HEK293 (cell line): ENCODE results near the gene SAMD3.

Experiments
- CTCF ChIA-PET: fragments of 350-600 bp; formaldehyde crosslinking; extraction: SDS; loops from one replicate; lab custom pipeline; 2021; ENCODE audit warnings: antibody characterized with exemption; lab: Yijun Ruan, JAX
- POLR2A ChIA-PET: fragments of 300-600 bp; formaldehyde crosslinking; extraction: SDS; loops from one replicate; lab custom pipeline; 2020; ENCODE audit warnings: antibody characterized with exemption, inconsistent platforms; lab: Yijun Ruan, JAX
- H3K27ac ChIP-seq: fragments of 200-500 bp; sonication (Bioruptor generic); 2 replicates; pipeline ENCODE4 v1.5.1; 2014; ENCODE audit warnings: low read depth, low read length, control low read depth, inconsistent platforms; ENCODE audit errors: extremely low read depth
- H3K36me3 ChIP-seq, 2 experiments: fragments of 200-500 bp in 1 of 2; sonication (Bioruptor generic) in 1 of 2; 1 replicate in 1 of 2; 2 replicates in 1 of 2; pipeline ENCODE4 v1.5.1; 2014 to 2017; ENCODE audit warnings: inconsistent platforms in 2 of 2, low read length in 2 of 2; ENCODE audit not compliant: control insufficient read depth in 2 of 2, insufficient read depth in 1 of 2
- H3K4me1 ChIP-seq: fragments of 200-500 bp; sonication (Bioruptor generic); 2 replicates; pipeline ENCODE4 v1.5.1; 2014; ENCODE audit warnings: mild to moderate bottlenecking, low read length, inconsistent platforms; ENCODE audit not compliant: control insufficient read depth, insufficient read depth
- H3K4me3 ChIP-seq: 2 replicates; pipeline ENCODE4 v1.5.1; 2011; ENCODE audit warnings: low read depth, mild to moderate bottlenecking, control low read depth, low read length, moderate library complexity
- H3K9me3 ChIP-seq: fragments of 200-500 bp; sonication (Bioruptor generic); 2 replicates; pipeline ENCODE4 v1.5.1; 2014; ENCODE audit warnings: low read depth, low read length, inconsistent platforms; ENCODE audit not compliant: control insufficient read depth, insufficient read depth
- HOXC10 ChIP-seq: sonication (generic); formaldehyde crosslinking; IDR thresholded peaks from 2 replicates; pipeline ENCODE4 v1.8.1; 2023; ENCODE audit warnings: mild to moderate bottlenecking, missing genetic modification reagents
- KLF8 ChIP-seq: fragments of 450-650 bp; formaldehyde crosslinking; IDR thresholded peaks from 2 replicates; pipeline ENCODE4 v1.5.1; 2016; ENCODE audit warnings: missing biosample characterization, missing genetic modification characterization
- KLF9 ChIP-seq: fragments of 450-650 bp; formaldehyde crosslinking; IDR thresholded peaks from 2 replicates; pipeline ENCODE4 v1.5.1; 2016; ENCODE audit warnings: missing biosample characterization, missing genetic modification characterization, low read depth
- SCRT2 ChIP-seq: fragments of 450-650 bp; formaldehyde crosslinking; IDR thresholded peaks from 2 replicates; pipeline ENCODE4 v1.5.1; 2016; ENCODE audit warnings: missing biosample characterization, missing genetic modification characterization
- YY2 ChIP-seq: fragments of 450-650 bp; formaldehyde crosslinking; IDR thresholded peaks from 2 replicates; pipeline ENCODE4 v1.5.1; 2016; ENCODE audit warnings: missing biosample characterization, missing genetic modification characterization
- ZNF324 ChIP-seq: fragments of 450-650 bp; formaldehyde crosslinking; IDR thresholded peaks from 2 replicates; pipeline ENCODE4 v1.5.1; 2016; ENCODE audit warnings: missing biosample characterization, missing genetic modification characterization
- ZNF473 ChIP-seq: fragments of 450-650 bp; formaldehyde crosslinking; IDR thresholded peaks from 2 replicates; pipeline ENCODE4 v1.5.1; 2017; ENCODE audit warnings: missing biosample characterization, missing genetic modification characterization
- ZNF529 ChIP-seq: fragments of 450-650 bp; formaldehyde crosslinking; IDR thresholded peaks from 2 replicates; pipeline ENCODE4 v1.5.1; 2017; ENCODE audit warnings: missing genetic modification characterization, missing biosample characterization; ENCODE audit not compliant: insufficient replicate concordance
- ZNF549 ChIP-seq: fragments of 450-650 bp; IDR thresholded peaks from 2 replicates; pipeline ENCODE4 v1.5.1; 2018; ENCODE audit warnings: missing biosample characterization, missing genetic modification characterization, mild to moderate bottlenecking, inconsistent platforms, moderate library complexity
- ZNF561 ChIP-seq: fragments of 450-650 bp; IDR thresholded peaks from 2 replicates; pipeline ENCODE4 v1.5.1; 2018; ENCODE audit warnings: missing biosample characterization, missing genetic modification characterization, borderline replicate concordance
- ZNF777 ChIP-seq: fragments of 450-650 bp; formaldehyde crosslinking; IDR thresholded peaks from 2 replicates; pipeline ENCODE4 v1.5.1; 2017; ENCODE audit warnings: missing biosample characterization, missing genetic modification characterization, borderline replicate concordance
- TF ChIP-seq, protein P1 (sequence below): fragments of 450-650 bp; formaldehyde crosslinking; IDR thresholded peaks from 2 replicates; pipeline ENCODE4 v1.5.1; 2016; ENCODE audit warnings: missing biosample characterization, missing genetic modification characterization, borderline replicate concordance
- TF ChIP-seq, protein P2 (sequence below): fragments of 450-650 bp; formaldehyde crosslinking; IDR thresholded peaks from 2 replicates; pipeline ENCODE4 v1.5.1; 2016; ENCODE audit warnings: missing biosample characterization, missing genetic modification characterization
- TF ChIP-seq, protein P3 (sequence below): fragments of 450-650 bp; formaldehyde crosslinking; IDR thresholded peaks from 2 replicates; pipeline ENCODE4 v1.5.1; 2016; ENCODE audit warnings: missing biosample characterization, missing genetic modification characterization
- TF ChIP-seq, protein P4 (sequence below): fragments of 450-650 bp; formaldehyde crosslinking; IDR thresholded peaks from 2 replicates; pipeline ENCODE4 v1.5.0; 2017; ENCODE audit warnings: missing biosample characterization, missing genetic modification characterization, borderline replicate concordance

Gene SAMD3

DNA sequence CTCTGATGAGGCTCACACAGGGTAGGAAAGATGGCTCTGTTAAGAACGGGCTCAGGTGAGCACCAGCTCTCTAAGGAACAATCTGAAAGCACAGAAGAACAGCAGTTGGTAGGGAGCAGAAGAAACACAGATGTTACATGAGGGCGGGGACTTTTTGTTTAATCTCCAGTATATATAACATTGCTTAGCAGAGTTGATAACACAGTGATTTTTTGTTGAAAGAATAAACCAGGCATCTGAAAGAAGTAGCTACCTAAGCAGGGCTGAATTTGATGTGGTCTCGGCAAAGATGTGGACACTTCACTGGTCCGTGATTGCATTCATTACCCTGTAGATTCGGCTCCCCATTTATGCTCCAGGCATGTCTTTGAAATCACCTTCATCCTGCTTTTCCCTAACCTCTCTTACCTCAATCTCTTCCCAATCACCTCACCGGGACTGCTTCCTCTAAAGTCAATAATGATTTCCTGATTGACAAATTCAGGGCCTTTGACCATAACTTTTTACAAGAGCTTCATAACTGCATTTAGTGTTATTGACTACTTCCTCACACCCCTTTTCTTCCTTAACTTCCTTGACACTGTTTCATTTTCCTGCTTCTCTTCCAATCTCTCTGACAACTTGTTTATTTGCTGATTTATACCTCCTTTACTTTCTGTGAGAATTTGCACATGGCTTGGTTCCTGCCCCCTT, 34.4 kb downstream of the SAMD3 start:
- ChIA-PET CTCF (interaction anchor here (0.6 to 1.3 kb wide), 3 partner anchors 12 to 510 kb away, joined by 3 to 4 read pairs (median 3); no protein-coding TSS in a partner anchor), POLR2A (no interaction called here)
- no peak overlapping the region for H3K4me3 ChIP-seq
- no peaks in the 10 kb centered on the region for H3K36me3 ChIP-seq
- no peaks in the 10 kb centered on the region for H3K4me1 ChIP-seq
- TF ChIP-seq ZNF529 (tag by site-specific recombination) = no peak
- TF ChIP-seq KLF9 (tag by site-specific recombination) = no peak
- TF ChIP-seq ZNF473 (tag by site-specific recombination) = no peak
- no peak for TF ChIP-seq ZNF549
- TF ChIP-seq ZNF324 (tag by site-specific recombination) = no peak
- TF ChIP-seq ZNF777 = no peak
- TF ChIP-seq, protein P1, sequence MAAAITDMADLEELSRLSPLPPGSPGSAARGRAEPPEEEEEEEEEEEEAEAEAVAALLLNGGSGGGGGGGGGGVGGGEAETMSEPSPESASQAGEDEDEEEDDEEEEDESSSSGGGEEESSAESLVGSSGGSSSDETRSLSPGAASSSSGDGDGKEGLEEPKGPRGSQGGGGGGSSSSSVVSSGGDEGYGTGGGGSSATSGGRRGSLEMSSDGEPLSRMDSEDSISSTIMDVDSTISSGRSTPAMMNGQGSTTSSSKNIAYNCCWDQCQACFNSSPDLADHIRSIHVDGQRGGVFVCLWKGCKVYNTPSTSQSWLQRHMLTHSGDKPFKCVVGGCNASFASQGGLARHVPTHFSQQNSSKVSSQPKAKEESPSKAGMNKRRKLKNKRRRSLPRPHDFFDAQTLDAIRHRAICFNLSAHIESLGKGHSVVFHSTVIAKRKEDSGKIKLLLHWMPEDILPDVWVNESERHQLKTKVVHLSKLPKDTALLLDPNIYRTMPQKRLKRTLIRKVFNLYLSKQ = no peak
- TF ChIP-seq, protein P2, sequence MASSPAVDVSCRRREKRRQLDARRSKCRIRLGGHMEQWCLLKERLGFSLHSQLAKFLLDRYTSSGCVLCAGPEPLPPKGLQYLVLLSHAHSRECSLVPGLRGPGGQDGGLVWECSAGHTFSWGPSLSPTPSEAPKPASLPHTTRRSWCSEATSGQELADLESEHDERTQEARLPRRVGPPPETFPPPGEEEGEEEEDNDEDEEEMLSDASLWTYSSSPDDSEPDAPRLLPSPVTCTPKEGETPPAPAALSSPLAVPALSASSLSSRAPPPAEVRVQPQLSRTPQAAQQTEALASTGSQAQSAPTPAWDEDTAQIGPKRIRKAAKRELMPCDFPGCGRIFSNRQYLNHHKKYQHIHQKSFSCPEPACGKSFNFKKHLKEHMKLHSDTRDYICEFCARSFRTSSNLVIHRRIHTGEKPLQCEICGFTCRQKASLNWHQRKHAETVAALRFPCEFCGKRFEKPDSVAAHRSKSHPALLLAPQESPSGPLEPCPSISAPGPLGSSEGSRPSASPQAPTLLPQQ (tag by site-specific recombination) = no peak
- TF ChIP-seq YY2 (tag by site-specific recombination) = no peak
- no peak for TF ChIP-seq KLF8 (tag by site-specific recombination)
- no peak overlapping the region for H3K27ac ChIP-seq
- H3K9me3 ChIP-seq = no peaks in the 10 kb centered on the region

DNA sequence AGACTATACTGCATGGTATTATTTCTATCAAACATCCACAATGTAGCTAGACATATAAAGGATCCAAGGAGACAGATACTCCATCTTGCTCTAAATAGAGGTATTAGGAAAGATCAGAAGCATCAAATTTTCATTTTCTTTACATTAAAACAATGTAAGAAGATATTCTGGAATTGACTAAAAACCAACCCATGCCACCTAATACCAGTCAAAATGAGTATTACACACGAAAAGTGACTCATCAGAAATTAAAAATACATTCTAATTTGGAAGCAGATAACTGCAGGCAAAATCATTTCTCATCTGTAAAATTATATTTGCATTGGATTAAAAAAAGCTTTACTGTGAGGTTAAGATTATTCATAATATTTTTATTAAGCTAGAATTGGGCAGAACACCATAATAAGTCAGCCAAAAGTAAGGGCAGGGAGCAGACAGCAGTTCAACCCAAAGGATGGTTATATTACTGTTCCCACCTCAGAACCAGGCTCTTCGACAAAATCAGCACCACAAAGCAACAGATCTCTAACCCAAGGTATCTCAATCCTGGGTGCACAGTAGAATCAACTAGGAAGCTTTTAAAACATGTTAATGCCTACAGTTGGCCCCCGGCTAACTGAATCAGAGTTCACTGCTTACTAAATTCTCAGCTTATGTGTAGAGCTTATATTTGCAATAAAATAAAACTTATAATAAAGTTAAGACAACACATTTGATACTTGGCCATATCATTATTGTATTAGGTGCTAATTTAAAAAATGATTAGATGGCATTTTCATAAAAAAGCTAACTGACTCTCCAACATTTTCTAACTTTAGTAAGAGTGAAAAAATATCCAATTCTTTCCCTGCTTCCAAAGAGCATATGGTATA, 35.2 kb downstream of the SAMD3 start:
- no peak overlapping the region for H3K27ac ChIP-seq
- no peaks in the 10 kb centered on the region for H3K4me1 ChIP-seq
- no peak for TF ChIP-seq SCRT2 (tag by site-specific recombination)
- TF ChIP-seq HOXC10 (CRISPR knock-in tag) = no peak
- TF ChIP-seq, protein P3, sequence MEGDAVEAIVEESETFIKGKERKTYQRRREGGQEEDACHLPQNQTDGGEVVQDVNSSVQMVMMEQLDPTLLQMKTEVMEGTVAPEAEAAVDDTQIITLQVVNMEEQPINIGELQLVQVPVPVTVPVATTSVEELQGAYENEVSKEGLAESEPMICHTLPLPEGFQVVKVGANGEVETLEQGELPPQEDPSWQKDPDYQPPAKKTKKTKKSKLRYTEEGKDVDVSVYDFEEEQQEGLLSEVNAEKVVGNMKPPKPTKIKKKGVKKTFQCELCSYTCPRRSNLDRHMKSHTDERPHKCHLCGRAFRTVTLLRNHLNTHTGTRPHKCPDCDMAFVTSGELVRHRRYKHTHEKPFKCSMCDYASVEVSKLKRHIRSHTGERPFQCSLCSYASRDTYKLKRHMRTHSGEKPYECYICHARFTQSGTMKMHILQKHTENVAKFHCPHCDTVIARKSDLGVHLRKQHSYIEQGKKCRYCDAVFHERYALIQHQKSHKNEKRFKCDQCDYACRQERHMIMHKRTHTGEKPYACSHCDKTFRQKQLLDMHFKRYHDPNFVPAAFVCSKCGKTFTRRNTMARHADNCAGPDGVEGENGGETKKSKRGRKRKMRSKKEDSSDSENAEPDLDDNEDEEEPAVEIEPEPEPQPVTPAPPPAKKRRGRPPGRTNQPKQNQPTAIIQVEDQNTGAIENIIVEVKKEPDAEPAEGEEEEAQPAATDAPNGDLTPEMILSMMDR (tag by site-specific recombination) = no peak
- TF ChIP-seq, protein P4, sequence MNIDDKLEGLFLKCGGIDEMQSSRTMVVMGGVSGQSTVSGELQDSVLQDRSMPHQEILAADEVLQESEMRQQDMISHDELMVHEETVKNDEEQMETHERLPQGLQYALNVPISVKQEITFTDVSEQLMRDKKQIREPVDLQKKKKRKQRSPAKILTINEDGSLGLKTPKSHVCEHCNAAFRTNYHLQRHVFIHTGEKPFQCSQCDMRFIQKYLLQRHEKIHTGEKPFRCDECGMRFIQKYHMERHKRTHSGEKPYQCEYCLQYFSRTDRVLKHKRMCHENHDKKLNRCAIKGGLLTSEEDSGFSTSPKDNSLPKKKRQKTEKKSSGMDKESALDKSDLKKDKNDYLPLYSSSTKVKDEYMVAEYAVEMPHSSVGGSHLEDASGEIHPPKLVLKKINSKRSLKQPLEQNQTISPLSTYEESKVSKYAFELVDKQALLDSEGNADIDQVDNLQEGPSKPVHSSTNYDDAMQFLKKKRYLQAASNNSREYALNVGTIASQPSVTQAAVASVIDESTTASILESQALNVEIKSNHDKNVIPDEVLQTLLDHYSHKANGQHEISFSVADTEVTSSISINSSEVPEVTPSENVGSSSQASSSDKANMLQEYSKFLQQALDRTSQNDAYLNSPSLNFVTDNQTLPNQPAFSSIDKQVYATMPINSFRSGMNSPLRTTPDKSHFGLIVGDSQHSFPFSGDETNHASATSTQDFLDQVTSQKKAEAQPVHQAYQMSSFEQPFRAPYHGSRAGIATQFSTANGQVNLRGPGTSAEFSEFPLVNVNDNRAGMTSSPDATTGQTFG (tag by site-specific recombination) = no peak
- no peak for TF ChIP-seq ZNF561 (tag by site-specific recombination)
- no peaks in the 10 kb centered on the region for H3K36me3 ChIP-seq
- no peak overlapping the region for H3K4me3 ChIP-seq
- ChIA-PET CTCF (interaction anchor here (0.6 to 1.3 kb wide), 5 partner anchors 13 to 949 kb away, joined by 3 to 4 read pairs (median 3); no protein-coding TSS in a partner anchor), POLR2A (no interaction called here)
- no peaks in the 10 kb centered on the region for H3K9me3 ChIP-seq
